Liver (tissue), 3 donors: ENCODE data around the gene B4GALNT3.

ENCODE experiments used
- ATF3 ChIP-seq: IDR thresholded peaks from 2 replicates; pipeline ENCODE4 v1.6.1; 2016; ENCODE audit warnings: antibody characterized with exemption
- CTCF ChIP-seq: fragments of 150-350 bp; IDR thresholded peaks from 2 replicates; pipeline ENCODE4 v1.5.1; 2017; ENCODE audit warnings: improper control_type of control experiment, low read depth, low read length; ENCODE audit not compliant: missing input control
- EGR1 ChIP-seq, 2 donors: IDR thresholded peaks; 2 replicates each; pipeline ENCODE4 v1.6.1; 2016 to 2018; ENCODE audit warnings: antibody characterized with exemption in 2 of 2, low read depth in 2 of 2
- GABPA ChIP-seq, 2 donors: IDR thresholded peaks in 1 of 2; conservative IDR thresholded peaks in 1 of 2; 2 replicates each; pipeline ENCODE4 v1.6.1; 2016; ENCODE audit warnings: antibody characterized with exemption in 2 of 2, mild to moderate bottlenecking in 1 of 2, moderate library complexity in 1 of 2
- JUND ChIP-seq, 2 donors: IDR thresholded peaks; 2 replicates each; pipeline ENCODE4 v1.6.1; 2016; ENCODE audit warnings: antibody characterized with exemption in 2 of 2
- RAD21 ChIP-seq, 2 donors: IDR thresholded peaks; 2 replicates each; pipeline ENCODE4 v1.6.1; 2016; ENCODE audit warnings: antibody characterized with exemption in 2 of 2, mild to moderate bottlenecking in 2 of 2
- SP1 ChIP-seq: IDR thresholded peaks from 2 replicates; pipeline ENCODE4 v1.6.1; 2018; ENCODE audit warnings: antibody characterized with exemption, mild to moderate bottlenecking
- TAF1 ChIP-seq: conservative IDR thresholded peaks from 2 replicates; pipeline ENCODE4 v1.6.1; 2016; ENCODE audit warnings: antibody characterized with exemption, mild to moderate bottlenecking
- YY1 ChIP-seq: IDR thresholded peaks from 2 replicates; pipeline ENCODE4 v1.6.1; 2016; ENCODE audit warnings: antibody characterized with exemption, mild to moderate bottlenecking
- TF ChIP-seq, protein P1 (sequence below): IDR thresholded peaks from 2 replicates; pipeline ENCODE4 v1.6.1; 2016; ENCODE audit warnings: antibody characterized with exemption, mild to moderate bottlenecking
- TF ChIP-seq, protein P2 (sequence below): IDR thresholded peaks from 2 replicates; pipeline ENCODE4 v1.6.1; 2016; ENCODE audit warnings: antibody characterized with exemption
- donor health status: healthy.
- donor health status: healthy.

DNA sequence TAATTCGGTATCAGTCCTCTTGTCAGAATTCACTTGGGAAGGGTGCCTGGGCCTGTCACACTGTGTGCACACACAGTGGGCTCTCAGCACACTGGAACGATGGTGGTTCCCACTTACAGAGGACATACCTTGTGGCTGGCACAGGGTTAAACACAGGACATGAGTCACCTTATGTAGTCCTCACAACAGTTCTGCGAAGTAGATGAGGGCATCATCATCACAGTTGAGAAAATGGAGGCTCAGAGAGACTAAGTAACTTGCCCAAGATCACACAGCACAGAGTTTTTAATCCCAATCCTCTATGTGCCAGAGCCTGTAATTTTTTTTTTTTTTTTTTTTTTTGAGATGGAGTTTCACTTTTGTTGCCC lies 112.8 kb downstream of the B4GALNT3 start:
- no peak for TF ChIP-seq JUND (IDR thresholded peaks at IDR 0.05)
- TF ChIP-seq CTCF: no peak
- no peak for TF ChIP-seq TAF1
- TF ChIP-seq, protein P1, sequence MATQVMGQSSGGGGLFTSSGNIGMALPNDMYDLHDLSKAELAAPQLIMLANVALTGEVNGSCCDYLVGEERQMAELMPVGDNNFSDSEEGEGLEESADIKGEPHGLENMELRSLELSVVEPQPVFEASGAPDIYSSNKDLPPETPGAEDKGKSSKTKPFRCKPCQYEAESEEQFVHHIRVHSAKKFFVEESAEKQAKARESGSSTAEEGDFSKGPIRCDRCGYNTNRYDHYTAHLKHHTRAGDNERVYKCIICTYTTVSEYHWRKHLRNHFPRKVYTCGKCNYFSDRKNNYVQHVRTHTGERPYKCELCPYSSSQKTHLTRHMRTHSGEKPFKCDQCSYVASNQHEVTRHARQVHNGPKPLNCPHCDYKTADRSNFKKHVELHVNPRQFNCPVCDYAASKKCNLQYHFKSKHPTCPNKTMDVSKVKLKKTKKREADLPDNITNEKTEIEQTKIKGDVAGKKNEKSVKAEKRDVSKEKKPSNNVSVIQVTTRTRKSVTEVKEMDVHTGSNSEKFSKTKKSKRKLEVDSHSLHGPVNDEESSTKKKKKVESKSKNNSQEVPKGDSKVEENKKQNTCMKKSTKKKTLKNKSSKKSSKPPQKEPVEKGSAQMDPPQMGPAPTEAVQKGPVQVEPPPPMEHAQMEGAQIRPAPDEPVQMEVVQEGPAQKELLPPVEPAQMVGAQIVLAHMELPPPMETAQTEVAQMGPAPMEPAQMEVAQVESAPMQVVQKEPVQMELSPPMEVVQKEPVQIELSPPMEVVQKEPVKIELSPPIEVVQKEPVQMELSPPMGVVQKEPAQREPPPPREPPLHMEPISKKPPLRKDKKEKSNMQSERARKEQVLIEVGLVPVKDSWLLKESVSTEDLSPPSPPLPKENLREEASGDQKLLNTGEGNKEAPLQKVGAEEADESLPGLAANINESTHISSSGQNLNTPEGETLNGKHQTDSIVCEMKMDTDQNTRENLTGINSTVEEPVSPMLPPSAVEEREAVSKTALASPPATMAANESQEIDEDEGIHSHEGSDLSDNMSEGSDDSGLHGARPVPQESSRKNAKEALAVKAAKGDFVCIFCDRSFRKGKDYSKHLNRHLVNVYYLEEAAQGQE: no peak
- no peak for TF ChIP-seq GABPA (IDR thresholded peaks at IDR 0.05 in 1 of 2, conservative IDR thresholded peaks at IDR 0.05 in 1 of 2)
- TF ChIP-seq ATF3: no peak
- TF ChIP-seq, protein P2, sequence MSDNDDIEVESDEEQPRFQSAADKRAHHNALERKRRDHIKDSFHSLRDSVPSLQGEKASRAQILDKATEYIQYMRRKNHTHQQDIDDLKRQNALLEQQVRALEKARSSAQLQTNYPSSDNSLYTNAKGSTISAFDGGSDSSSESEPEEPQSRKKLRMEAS: no peak
- TF ChIP-seq EGR1 (IDR thresholded peaks at IDR 0.05; ENCODE audit: low read depth in 2 of 2): no peak
- TF ChIP-seq RAD21 (IDR thresholded peaks at IDR 0.05): no peak
- no peak for TF ChIP-seq SP1
- no peak for TF ChIP-seq YY1
